Naive thymus-derived CD4-positive, alpha-beta T cell (primary cell): ENCODE results near the gene TM2D3. TPM values are rescaled to one million over a fixed set of nuclear protein-coding genes. Genes with fewer than 3 reads are reported as not detected.

Source experiments
- ATAC-seq: fragments of 150-1000 bp; cut with Tn5 transposase; 2 replicates; pipeline ENCODE4 v1.10.0; 2021; ENCODE audit warnings: mild to moderate bottlenecking, moderate library complexity
- CTCF ChIA-PET: fragments of 350-600 bp; sonication (Branson Sonifier 250); formaldehyde crosslinking; loops from one replicate; lab custom pipeline; 2021; ENCODE audit warnings: antibody characterized with exemption; lab: Charles Lee
- POLR2A ChIA-PET: fragments of 350-600 bp; sonication (Branson Sonifier 250); formaldehyde crosslinking; loops from one replicate; lab custom pipeline; 2021; ENCODE audit warnings: antibody characterized with exemption, inconsistent platforms; lab: Charles Lee
- DNase-seq, 9 donors: peaks; one replicate each; pipeline versions ENCODE4 v3.0.0 to v3.0.0-alpha.2; 2020 to 2022; ENCODE audit warnings: mixed read lengths in 1 of 9
- H3K27ac ChIP-seq: one replicate; pipeline ENCODE4 v1.7.0; 2013; ENCODE audit warnings: mild to moderate bottlenecking, low read depth, low read length, moderate library complexity
- H3K27me3 ChIP-seq, 2 donors: one replicate each; pipeline ENCODE4 v1.7.0; 2013; ENCODE audit warnings: low read length in 2 of 2, mild to moderate bottlenecking in 2 of 2, moderate library complexity in 2 of 2; ENCODE audit not compliant: control insufficient read depth in 2 of 2, insufficient read depth in 2 of 2
- H3K36me3 ChIP-seq, 3 experiments: 1 replicate in 2 of 3; 2 replicates in 1 of 3; pipeline ENCODE4 v1.7.0; 2013; ENCODE audit warnings: low read length in 3 of 3, mild to moderate bottlenecking in 3 of 3, moderate library complexity in 1 of 3; ENCODE audit not compliant: insufficient read depth in 3 of 3, control insufficient read depth in 2 of 3
- H3K4me1 ChIP-seq, 2 donors: one replicate each; pipeline ENCODE4 v1.7.0; 2013; ENCODE audit warnings: low read length in 2 of 2, mild to moderate bottlenecking in 2 of 2, moderate library complexity in 1 of 2; ENCODE audit not compliant: control insufficient read depth in 2 of 2, insufficient read depth in 2 of 2
- H3K4me3 ChIP-seq: 2 replicates; pipeline ENCODE4 v1.7.0; 2013; ENCODE audit warnings: mild to moderate bottlenecking, low read length
- H3K9me3 ChIP-seq, 3 experiments: 1 replicate in 2 of 3; 2 replicates in 1 of 3; pipeline ENCODE4 v1.7.0; 2013; ENCODE audit warnings: low read length in 3 of 3; ENCODE audit not compliant: control insufficient read depth in 2 of 3
- H3K27ac Mint-ChIP-seq, 9 donors: one replicate each; pipeline ENCODE4 v1.8.0; 2020 to 2022; ENCODE audit warnings: mixed read lengths in 9 of 9, mild to moderate bottlenecking in 8 of 9, moderate library complexity in 5 of 9, inconsistent platforms in 2 of 9
- H3K27me3 Mint-ChIP-seq, 5 donors: one replicate each; pipeline ENCODE4 v1.8.0; 2021 to 2022; ENCODE audit warnings: mixed read lengths in 5 of 5, mild to moderate bottlenecking in 1 of 5
- H3K36me3 Mint-ChIP-seq, 5 donors: one replicate each; pipeline ENCODE4 v1.8.0; 2020 to 2022; ENCODE audit warnings: mixed read lengths in 5 of 5, mild to moderate bottlenecking in 3 of 5, inconsistent platforms in 1 of 5
- H3K4me1 Mint-ChIP-seq, 7 donors: one replicate each; pipeline ENCODE4 v1.8.0; 2020 to 2022; ENCODE audit warnings: mixed read lengths in 7 of 7, mild to moderate bottlenecking in 3 of 7, inconsistent platforms in 1 of 7
- H3K4me3 Mint-ChIP-seq, 10 donors: one replicate each; pipeline ENCODE4 v1.8.0; 2020 to 2022; ENCODE audit warnings: mild to moderate bottlenecking in 10 of 10, mixed read lengths in 10 of 10, moderate library complexity in 6 of 10, inconsistent platforms in 2 of 10
- H3K9me3 Mint-ChIP-seq, 11 donors: one replicate each; pipeline ENCODE4 v1.8.0; 2020 to 2022; ENCODE audit warnings: mixed read lengths in 11 of 11, mild to moderate bottlenecking in 4 of 11, inconsistent platforms in 1 of 11, moderate library complexity in 1 of 11
- intact Hi-C, 2 donors: fragments of 100-400 bp; cut with micrococcal nuclease; formaldehyde crosslinking; loops; one replicate each; pipeline ENCODE4 v1.15.1; 2023
- polyA plus RNA-seq, 2 donors: library from polyadenylated mRNA; unstranded; fragments of 300-500 nt; fragmentation: Illumina TruSeq; gene quantifications; one replicate each; pipeline ENCODE4 v1.2.3, GENCODE V29; 2021
- total RNA-seq, 6 experiments: library from RNA in 5 of 6; stranded (reverse) in 5 of 6; gene quantifications; 1 replicate in 5 of 6; 2 replicates in 1 of 6; pipeline ENCODE4 v1.2.3 and lab custom pipeline; 2021 to 2026

Gene TM2D3
- total and polyA plus RNA-seq, 7 experiments from 2014 or later, result 42.8 to 105 (median 81.9) TPM

DNA sequence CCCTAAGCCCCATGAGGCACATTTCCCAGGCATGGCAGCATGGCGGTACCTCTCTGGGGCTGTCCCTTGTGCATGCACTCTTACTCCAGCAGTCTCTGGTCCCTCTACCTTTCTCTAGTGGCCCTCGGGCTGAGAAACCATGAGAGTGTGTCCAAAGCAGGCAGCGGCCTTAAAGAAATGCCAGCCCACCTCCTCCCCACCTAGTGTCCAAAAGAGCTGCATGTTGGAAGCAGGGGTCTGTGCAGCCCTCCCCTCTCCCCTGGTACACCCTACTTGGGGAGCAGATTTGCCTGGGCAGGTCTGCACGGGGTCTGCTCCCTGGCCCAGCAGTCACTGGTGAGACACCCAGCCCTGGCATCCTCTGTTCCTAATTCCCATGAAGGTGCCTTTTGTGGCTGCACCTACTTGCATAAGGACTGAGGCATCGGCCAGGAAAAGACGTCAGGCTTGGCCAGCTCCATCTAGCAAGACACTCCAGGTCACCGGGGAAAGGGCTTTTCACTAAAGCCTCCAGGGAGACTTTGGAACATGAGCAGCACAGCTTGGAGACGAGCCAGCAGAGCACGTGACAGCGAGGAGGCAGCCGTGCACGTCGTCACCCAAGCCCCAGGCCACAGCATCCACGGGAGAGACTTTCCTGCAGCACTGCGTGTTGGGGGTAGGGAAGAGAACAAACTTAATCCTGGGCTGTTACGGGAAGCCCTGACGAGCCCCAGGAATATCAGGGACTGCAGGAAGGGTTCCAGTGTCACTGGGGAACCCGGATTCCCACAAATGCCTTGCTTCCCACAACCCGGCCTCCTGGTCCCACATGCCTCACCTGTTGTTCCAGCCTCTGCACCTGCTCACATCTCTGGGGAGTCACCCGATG, 38.8 kb downstream of the TM2D3 start:
- H3K9me3 ChIP-seq, result no peaks in the 10 kb centered on the region
- Mint-ChIP-seq H3K4me3 (no peak overlapping the region), H3K36me3 (peaks cover 0 to 3% (median 0%) of the 10 kb centered on the region in 5 donors), H3K4me1 (peaks cover 0 to 14% (median 0%) of the 10 kb centered on the region in 7 donors), H3K27me3 (no peaks in the 10 kb centered on the region), H3K27ac (no peak overlapping the region), H3K9me3 (no peaks in the 10 kb centered on the region)
- ATAC-seq (no peak), DNase-seq (no peak)
- H3K27ac ChIP-seq, result no peak overlapping the region
- H3K4me1 ChIP-seq, result no peaks in the 10 kb centered on the region
- CTCF ChIA-PET, result no interaction called here
- no peaks in the 10 kb centered on the region for H3K27me3 ChIP-seq
- H3K36me3 ChIP-seq, result peaks cover 0 to 5% (median 0%) of the 10 kb centered on the region in 3 experiments
- H3K4me3 ChIP-seq, result no peak overlapping the region
- POLR2A ChIA-PET, result no interaction called here
- intact Hi-C loops, result no loop called here

DNA sequence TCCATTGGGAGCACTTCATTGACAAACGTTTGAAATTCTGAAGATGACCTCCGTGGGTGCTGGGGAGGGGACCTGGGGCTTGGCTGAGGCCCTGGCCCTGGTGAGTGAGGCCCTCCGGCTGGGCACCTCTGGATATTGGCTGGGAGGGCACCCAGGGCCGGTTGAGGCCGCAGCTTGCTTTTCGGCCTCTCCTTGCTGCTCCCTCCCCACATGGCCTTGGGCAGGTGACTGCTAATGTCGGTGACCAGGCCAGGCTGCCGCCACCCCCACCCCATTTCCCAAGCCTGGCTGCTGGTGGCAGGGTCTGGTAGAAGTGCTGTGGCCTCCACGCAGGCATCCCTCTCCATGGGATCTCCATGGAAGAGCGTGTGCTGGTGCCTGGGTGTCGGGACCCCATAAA, 39.5 kb downstream of the TM2D3 start:
- Histone ChIP-seq H3K27me3 (no peaks in the 10 kb centered on the region), H3K4me3 (no peak overlapping the region), H3K36me3 (peaks cover 0 to 5% (median 0%) of the 10 kb centered on the region in 3 experiments), H3K27ac (no peak overlapping the region), H3K9me3 (no peaks in the 10 kb centered on the region), H3K4me1 (no peaks in the 10 kb centered on the region)
- intact Hi-C loops, result no loop called here
- no peak for DNase-seq
- ChIA-PET CTCF (no interaction called here), POLR2A (no interaction called here)
- Mint-ChIP-seq H3K4me1 (peaks cover 0 to 14% (median 0%) of the 10 kb centered on the region in 7 donors), H3K27me3 (no peaks in the 10 kb centered on the region), H3K4me3 (no peak overlapping the region), H3K9me3 (no peaks in the 10 kb centered on the region), H3K27ac (no peak overlapping the region), H3K36me3 (peaks cover 0 to 3% (median 0%) of the 10 kb centered on the region in 5 donors)
- ATAC-seq, result no peak

DNA sequence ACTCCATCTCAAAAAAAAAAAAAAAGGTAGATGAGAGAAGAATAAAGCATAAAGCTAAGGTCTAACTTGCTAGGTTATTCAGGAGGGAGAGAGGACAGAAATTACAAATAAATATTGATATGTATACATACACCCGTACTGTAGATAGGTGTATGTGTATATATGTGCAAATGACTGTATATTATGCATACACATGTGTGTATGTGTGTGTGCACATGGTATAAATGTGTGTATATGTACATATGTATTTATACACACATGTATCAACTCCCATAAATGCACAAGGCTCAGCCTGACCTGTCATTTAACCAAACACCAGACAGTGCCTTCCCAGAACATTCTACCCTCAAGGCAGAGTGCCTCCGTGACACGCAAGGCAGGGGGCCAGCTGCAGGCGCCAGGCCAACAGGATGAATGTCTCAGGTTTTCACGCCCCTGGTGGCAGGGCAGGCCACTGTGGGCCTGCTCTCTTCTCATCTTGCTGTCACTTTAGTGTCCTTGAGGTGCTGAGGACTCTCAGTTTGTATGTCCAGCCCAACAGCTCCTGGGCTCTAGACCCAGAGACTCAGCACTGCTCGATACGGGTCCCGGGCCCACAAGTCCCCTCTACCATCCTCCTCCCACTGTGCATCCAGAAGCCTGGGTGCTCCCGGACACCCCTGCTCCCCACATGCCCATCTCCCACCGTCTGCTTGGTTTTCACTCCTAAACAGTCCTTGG, 40.4 kb downstream of the TM2D3 start:
- H3K4me1 ChIP-seq, result no peaks in the 10 kb centered on the region
- H3K9me3 ChIP-seq, result no peaks in the 10 kb centered on the region
- H3K27ac ChIP-seq, result no peak overlapping the region
- no peaks in the 10 kb centered on the region for H3K27me3 ChIP-seq
- intact Hi-C loops, result no loop called here
- ATAC-seq (no peak), DNase-seq (no peak)
- no peak overlapping the region for H3K4me3 Mint-ChIP-seq
- no peak overlapping the region for H3K4me3 ChIP-seq
- CTCF ChIA-PET, result no interaction called here
- H3K27ac Mint-ChIP-seq, result no peak overlapping the region
- POLR2A ChIA-PET, result no interaction called here
- H3K27me3 Mint-ChIP-seq, result no peaks in the 10 kb centered on the region
- no peaks in the 10 kb centered on the region for H3K36me3 Mint-ChIP-seq
- no peaks in the 10 kb centered on the region for H3K9me3 Mint-ChIP-seq
- peaks cover 0 to 10% (median 0%) of the 10 kb centered on the region in 7 donors for H3K4me1 Mint-ChIP-seq
- H3K36me3 ChIP-seq, result no peaks in the 10 kb centered on the region

DNA sequence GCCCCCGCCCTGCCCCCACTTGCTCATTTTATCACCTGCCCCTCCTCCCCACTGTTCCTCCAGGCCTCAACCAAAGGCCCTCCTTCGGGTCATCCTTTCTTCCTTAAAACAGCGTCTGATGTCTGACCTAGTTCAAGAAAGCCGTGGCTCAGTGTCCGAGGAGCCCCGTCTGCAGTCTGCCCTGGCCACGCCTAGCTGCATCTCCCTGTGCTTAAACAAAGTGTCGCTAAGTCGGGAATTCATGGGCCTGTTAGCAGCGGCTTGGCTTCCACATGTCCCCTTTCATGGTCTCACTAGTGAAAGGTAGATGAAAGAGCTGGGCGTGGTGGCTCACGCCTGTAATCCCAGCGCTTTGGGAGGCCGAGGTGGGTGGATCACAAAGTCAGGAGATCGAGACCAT, 41.2 kb downstream of the TM2D3 start:
- Histone ChIP-seq H3K36me3 (no peaks in the 10 kb centered on the region), H3K9me3 (no peaks in the 10 kb centered on the region), H3K4me3 (no peak overlapping the region), H3K27ac (no peak overlapping the region), H3K27me3 (no peaks in the 10 kb centered on the region), H3K4me1 (no peaks in the 10 kb centered on the region)
- peaks cover 0 to 5% (median 0%) of the 10 kb centered on the region in 7 donors for H3K4me1 Mint-ChIP-seq
- intact Hi-C loops, result no loop called here
- H3K9me3 Mint-ChIP-seq, result no peaks in the 10 kb centered on the region
- POLR2A ChIA-PET, result no interaction called here
- ATAC-seq (no peak), DNase-seq (no peak)
- no peaks in the 10 kb centered on the region for H3K36me3 Mint-ChIP-seq
- H3K27ac Mint-ChIP-seq, result no peak overlapping the region
- no peak overlapping the region for H3K4me3 Mint-ChIP-seq
- H3K27me3 Mint-ChIP-seq, result peaks cover 0 to 4% (median 0%) of the 10 kb centered on the region in 5 donors
- CTCF ChIA-PET, result no interaction called here

DNA sequence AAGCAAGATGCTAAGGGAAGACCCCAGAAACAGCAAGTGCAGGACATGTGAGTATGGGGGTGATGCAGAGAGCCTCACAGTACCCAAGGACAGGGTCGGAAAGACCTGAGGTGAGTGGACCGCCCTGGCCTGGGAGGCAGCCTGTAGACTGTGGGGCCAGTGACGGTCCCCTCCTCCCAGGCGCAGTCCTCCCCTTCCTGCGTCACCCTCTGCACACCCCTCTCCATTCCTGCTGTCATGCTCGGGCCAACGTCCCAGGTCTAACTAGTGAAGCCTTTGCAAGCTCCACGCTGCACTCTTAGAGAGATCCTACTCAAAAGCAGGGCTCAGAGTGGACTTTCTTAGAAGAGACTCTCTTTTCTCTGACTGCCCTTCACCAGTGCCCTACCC, 41.6 kb downstream of the TM2D3 start:
- Mint-ChIP-seq H3K4me3 (no peak overlapping the region), H3K36me3 (no peaks in the 10 kb centered on the region), H3K27me3 (peaks cover 0 to 4% (median 0%) of the 10 kb centered on the region in 5 donors), H3K4me1 (peaks cover 0 to 5% (median 0%) of the 10 kb centered on the region in 7 donors), H3K27ac (no peak overlapping the region), H3K9me3 (no peaks in the 10 kb centered on the region)
- CTCF ChIA-PET, result no interaction called here
- Histone ChIP-seq H3K27me3 (no peaks in the 10 kb centered on the region), H3K27ac (no peak overlapping the region), H3K4me1 (no peaks in the 10 kb centered on the region), H3K4me3 (no peak overlapping the region), H3K36me3 (no peaks in the 10 kb centered on the region), H3K9me3 (no peaks in the 10 kb centered on the region)
- no peak for DNase-seq
- intact Hi-C loops, result no loop called here
- POLR2A ChIA-PET, result no interaction called here
- no peak for ATAC-seq

DNA sequence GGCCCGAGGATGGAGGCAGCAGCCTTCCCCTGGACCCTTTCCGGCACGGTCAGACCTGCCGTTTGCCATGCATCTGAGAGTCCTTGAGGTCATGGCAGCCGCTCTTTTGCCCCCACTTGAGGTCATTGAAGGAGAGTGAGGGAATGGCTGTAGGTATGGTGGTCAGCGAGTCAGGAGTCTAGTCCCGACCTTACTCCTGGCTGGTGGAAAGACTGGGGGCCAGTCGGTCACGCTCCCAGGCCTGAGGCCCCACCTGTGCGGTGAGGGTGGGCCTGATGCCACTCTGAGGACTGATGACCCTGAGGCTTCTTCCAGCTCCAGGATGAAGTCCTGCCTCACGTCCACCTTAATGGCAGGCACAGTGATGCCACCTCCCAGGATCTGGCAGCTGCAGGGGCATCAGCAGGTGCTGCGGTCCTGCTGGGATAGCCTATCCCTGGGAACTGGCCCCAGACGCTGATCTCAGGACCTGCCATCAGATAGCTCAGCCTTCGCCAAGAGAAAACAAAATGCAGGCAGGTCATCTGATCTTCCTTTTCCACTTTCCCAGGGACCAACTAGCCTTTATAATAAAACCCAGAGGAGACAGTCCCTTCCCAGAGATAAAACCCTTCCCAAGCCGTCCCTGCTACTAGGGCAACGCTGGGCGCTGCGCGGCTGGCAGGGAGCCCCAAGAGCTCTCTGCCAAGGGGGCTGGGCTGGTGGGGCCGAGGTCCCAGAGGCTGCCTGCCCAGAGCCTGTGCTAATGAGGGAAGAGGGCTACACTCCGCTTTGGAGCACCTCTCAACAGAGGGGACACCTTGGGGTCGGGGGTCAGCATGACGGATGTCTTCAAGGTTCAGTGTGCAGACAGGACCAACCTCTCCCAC, 42.2 kb downstream of the TM2D3 start:
- intact Hi-C loops, result no loop called here
- ATAC-seq (no peak), DNase-seq (no peak)
- ChIA-PET POLR2A (no interaction called here), CTCF (no interaction called here)
- Mint-ChIP-seq H3K27ac (no peak overlapping the region), H3K4me3 (no peak overlapping the region), H3K4me1 (peaks cover 0 to 2% (median 0%) of the 10 kb centered on the region in 7 donors), H3K9me3 (peaks cover 0 to 2% (median 0%) of the 10 kb centered on the region in 11 donors), H3K36me3 (no peaks in the 10 kb centered on the region), H3K27me3 (peaks cover 0 to 4% (median 2%) of the 10 kb centered on the region in 5 donors)
- H3K9me3 ChIP-seq, result no peaks in the 10 kb centered on the region
- H3K27me3 ChIP-seq, result no peaks in the 10 kb centered on the region
- H3K4me1 ChIP-seq, result no peaks in the 10 kb centered on the region
- no peak overlapping the region for H3K4me3 ChIP-seq
- H3K36me3 ChIP-seq, result no peaks in the 10 kb centered on the region
- no peak overlapping the region for H3K27ac ChIP-seq
